GM19455 (cell line): Measurements from ENCODE around the gene TRAIP.
A peak's percentile ranks its signal among the peaks of the same experiment; 100 is the strongest.
"Not testable (repeated sequence)": the region's sequence is repeated elsewhere in the genome, so short reads cannot be mapped to it uniquely, and the experiment has no call there.

Experiments used
- ATAC-seq: cut with Tn5 transposase; IDR thresholded peaks from one replicate; pipeline ENCODE4 v1.9.1; 2021; ENCODE audit not compliant: unreplicated experiment

The TRAIP gene

DNA sequence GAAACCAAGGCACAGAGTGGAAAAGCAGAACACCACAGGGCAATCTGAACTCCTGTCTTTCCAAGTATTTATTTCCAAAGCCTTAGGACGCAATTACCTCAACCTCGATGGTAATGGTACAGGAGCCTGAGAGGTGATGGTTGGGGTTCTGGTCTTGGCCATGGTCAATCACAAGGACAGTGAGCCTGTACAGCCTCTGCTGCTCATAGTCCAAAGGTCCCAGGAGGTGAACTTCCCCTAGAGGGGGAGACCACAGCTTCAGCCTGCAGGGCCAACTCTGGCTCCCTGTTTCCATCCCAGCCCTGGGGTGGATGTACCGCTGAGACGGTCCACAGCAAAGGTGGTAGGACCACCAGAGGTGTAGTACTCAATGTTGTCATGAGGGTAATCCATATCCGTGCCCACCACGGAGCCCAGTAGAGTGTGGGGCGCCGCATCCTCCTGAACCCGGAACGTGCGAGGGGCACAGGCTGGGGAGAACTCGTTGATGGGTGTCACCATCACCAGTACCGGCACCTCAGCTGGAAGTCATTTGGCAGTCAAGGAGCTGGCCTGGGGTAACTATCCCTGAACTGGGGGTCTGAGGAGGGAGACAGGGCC lies 62.8 kb downstream of the TRAIP start:
- no peak for ATAC-seq

DNA sequence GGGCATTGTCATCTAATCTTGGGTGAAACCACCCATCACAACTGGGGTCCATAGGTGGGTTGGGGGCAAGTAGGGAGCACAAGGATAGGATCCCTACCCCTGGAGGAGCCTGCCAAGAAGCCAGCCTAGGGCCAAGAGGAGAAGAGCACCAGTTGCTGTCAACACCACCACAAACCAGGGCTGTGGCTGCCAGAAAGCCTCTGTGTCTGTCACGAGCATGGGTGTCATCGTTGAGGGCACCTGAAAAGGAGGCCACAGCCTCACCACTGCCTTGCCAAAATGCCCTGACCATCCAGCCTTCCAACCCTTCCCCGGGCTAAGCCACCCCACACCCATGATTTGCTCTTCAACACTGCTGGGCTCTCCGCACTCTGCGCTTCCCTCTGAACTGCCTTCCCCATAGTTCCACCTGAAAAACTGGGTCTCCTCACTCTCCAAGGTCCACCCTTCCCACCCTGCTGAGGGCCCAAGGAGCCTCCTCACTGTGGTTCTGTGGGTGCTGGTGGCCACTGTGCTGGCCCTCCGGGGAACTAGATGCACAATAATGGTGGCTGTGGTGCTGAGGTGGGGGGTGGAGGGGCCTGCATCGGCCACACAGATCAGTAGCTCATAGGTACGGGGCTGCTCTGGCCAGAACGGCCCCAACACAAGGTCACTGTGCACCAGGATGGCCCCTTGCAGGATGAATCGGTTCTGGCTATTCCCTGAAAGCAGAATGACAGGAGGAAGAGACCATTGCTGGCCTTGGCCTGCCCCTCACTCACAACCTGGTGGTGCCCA lies 63.8 kb downstream of the TRAIP start:
- no peak for ATAC-seq

DNA sequence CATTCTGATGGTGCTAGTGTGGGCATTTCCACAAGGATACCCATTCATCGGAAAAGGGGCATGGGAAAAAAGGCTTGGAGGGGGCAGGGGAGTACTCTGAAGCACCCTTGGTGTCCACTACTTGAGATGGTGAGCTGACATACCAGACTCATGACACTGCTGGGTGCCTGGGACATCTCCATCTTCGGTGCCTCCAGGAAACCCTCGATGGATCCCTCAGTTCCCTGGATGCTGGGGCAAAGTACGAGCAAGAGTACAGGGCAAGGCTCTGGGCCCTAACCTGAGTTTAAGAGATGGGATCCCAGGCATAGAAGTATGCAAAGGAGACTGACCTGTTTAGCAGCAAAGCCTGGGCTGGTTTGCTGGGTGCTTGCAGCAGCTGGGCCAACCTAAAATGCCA lies 64.8 kb downstream of the TRAIP start:
- ATAC-seq: no peak

DNA sequence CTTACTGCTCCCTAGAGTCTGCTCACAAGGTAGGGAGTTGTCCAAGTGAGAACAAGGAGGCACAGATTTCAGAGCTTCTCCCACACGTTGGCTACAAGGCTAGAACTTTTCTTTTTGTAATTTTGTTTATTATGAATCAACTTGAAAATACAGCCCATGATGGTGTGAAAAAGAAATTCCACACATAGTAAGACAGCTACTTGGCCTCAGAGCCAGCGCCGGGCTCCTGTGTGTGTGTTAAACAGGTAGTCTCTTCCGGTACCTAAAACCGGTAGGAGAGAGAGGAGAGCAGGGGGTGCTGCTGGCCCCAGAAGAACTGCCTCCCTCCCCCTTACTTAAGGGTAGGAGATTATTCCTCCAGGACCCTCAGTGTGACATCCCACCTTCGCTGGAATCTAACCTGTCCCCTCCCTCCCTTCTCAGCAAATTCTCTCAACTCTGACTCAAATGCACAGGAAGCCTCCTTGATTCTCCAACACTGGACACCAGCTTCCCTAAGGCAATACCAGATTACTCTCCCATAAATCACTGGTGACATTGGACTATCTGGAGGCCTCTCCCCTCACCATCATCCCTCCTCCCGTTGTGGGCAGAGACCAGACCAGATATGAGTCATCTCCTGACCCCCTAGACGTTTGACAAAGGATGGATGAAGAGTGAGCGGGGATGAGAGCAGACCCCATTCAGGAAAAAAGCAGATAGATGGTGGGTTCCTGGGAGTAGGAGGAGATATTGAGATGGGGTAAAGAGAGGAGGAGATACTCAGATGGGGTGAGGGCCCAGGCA lies 65.5 kb downstream of the TRAIP start:
- no peak for ATAC-seq

DNA sequence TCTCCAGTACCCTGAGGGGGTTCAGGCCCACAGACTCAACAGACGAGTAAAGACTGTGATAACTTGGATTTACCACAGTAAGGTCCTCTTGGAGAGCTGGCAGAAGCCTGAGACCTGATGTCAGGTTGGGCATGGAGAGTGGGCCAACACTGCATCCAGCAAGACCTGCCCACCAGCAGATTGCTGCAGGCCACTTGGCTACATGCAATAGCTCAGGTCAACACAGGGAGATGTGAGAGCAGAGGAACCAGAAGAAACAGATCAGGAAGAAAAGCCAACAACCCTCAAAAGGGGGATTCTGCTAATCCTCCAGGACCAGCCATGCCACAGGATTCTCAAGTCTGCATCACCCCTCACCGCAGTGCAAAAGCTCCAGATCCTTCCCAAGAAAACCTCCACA lies 68.3 kb downstream of the TRAIP start:
- ATAC-seq: no peak

DNA sequence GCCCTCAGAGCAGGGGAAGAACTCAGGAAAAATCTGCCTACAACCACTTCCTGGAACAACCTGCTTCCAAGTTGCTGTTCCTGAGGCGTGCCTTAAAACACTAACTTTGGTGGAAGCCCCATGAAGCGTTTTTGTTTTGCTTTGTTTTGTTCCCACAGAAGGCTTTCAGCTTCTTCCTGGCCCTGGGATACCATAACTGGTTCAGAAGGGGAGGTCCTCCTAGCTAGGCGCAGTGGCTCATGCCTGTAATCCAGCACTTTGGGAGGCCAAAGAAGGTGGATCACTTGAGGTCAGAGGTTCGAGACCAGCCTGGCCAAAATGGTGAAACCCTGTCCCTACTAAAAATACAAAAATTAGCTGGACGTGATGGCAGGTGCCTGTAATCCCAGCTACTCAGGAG lies 68.8 kb downstream of the TRAIP start:
- ATAC-seq: no peak

DNA sequence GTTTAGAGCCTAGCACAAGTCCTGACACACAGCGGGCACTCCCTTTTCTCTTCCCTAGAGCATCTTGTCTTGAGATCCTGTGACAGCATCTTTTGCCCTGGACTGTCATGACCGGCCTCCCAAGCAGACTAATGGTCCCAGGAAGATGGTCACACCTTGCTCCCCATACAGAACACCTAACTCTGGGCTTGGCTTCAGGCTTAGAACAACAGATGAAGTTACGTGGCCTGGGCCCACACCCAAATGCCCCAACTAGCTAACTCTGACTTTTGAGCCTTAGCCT lies 69.2 kb downstream of the TRAIP start:
- no peak for ATAC-seq

DNA sequence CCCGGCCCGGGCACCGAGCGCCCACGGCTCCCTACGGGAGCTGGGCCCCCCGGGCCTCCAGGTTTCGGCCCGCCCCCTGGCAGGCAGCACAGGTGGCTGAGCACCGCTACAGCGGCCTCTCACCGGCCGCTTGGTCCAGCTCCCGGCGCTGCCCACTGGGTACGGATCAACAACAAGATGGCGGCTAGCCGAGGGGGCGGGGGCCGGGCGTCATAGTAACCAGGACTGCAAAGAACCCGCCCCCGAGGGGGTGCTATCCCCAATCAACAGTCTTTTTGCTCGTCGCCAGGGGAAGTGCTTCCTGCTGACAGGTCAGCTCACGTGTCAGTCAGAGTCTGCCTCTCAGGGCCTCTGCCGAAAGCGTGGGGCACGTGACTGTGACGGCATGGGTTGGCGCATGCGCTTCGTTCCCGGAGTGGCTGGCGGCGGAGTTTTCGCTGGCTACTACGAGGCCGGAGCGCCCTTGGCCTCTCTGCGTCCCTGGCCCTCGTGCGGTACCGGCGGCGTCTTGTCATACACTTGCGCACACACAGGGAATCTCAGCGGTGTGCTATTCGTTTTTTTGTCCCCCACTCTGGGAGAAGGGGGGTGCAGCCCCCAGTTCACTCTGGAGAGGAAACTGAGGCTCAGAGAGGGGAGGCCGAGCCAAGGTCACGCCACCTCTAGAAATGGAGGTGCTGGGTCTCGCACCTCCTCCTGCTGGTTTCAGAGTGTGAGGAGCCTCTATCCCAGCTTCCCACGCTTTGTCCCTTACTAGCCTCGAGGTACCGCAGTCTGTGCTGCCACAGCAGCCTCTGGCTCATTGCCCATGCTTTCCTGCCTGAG lies 69.8 kb downstream of the TRAIP start, which contains the start of gene IP6K1:
Gene IP6K1 (minus strand): TSS at position 186 of the 825 bp plus-strand sequence. CDS start 38,502 bp downstream, outside the sequence.
- peak; percentile 99 for ATAC-seq

DNA sequence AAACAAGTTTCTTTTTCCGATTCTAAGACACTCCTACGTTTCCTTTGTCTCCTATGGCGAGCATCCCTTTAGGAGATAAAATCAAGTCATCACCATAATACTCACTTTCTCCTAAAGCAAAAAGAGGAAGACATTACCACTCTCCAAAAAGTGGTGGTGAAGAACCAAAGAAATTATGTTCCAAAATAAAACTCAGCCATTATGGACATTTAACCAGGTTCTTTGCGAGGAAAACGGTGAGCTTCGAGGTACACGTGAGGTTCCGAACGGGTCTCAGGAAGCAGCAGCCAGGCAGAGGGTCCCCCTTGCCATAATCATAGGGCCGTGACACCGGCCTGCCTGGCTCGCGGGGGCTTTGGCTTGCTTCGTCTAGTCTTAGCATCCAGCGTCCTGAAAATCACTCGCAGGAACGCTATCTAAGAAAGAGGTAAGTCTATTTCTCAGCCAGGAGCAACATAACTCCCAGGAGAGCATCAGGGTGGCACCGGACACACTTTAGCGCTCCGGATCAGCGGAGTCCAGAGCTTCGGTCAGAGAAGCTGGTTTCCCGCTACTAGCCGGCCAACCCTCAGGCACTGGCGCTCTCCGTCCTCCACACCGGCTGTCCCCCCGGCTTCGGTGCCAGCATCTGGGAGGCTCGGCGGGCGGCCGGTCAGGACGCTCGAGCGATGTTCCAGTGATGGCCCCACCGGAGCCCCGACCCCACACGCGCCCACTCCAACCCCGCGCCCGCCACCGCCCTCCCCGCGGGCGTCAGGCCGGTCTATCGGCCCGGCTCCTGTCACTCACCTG lies 70.6 kb downstream of the TRAIP start:
- peak; percentile 42 for ATAC-seq

DNA sequence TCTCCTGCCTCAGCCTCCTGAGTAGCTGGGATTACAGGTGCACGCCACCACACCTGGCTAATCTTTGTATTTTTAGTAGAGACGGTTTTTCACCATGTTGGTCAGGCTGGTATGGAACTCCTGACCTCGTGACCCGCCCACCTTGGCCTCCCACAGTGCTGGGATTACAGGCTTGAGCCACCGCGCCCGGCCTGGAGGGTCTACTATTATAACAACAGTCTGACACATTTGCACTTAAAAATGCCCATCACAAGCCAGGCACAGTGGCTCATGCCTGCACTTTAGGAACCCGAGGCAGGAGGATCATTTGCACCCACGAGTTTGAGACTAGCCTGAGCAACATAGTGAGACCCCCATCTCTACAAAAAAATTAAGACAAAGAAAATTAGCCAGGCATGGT lies 74.1 kb downstream of the TRAIP start:
- not testable (repeated sequence) for ATAC-seq

DNA sequence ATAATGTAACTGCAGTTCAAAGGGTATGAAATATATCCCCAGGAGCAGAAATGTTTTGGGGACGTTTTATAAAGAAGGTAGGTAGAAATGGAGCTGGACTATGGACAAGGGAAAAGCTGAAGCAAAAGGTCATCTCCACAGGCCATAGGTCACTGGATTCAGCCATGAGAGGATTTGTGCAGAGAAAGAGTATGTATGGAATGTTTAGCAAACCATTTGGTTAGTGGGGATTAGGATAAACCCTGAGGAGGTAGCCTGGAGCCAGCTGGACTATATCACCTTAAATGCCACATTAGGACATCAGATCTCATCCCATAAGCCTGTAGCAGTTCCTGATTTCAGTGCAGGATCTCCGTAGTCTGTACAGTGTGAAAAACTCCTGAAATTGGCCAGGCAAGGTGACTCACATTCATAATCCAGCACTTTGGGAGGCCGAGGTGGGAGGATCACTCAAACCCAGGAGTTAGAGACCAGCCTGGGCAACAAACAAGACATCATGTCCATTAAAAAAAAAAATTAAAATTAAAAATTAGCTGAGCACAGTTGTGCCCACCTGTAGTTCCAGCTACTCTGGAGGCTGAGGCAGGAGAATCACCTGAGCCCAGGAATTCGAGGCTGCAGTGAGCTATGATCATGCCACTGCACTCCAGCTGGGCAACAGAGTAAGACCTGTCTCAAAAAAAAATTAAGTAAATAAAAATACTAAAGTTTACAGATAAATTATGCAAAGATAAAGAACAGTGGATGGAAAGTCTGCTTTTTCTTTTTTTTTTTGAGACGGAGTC lies 74.8 kb downstream of the TRAIP start:
- no peak for ATAC-seq

DNA sequence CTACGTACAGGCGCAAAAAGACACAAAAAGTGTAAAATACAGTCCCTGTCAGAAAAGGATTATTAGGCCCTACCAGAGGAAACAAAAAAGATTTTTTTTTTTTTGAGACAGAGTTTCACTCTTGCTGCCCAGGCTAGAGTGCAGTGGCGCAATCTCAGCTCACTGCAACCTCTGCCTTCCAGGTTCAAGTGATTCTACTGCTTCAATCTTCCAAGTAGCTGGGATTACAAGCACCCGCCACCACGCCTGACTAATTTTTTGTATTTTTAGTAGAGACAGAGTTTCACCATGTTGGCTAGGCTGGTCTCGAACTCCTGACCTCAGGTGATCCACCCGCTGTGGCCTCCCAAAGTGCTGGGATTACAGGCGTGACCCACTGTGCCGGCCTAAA lies 75.4 kb downstream of the TRAIP start:
- ATAC-seq: not testable (repeated sequence)

DNA sequence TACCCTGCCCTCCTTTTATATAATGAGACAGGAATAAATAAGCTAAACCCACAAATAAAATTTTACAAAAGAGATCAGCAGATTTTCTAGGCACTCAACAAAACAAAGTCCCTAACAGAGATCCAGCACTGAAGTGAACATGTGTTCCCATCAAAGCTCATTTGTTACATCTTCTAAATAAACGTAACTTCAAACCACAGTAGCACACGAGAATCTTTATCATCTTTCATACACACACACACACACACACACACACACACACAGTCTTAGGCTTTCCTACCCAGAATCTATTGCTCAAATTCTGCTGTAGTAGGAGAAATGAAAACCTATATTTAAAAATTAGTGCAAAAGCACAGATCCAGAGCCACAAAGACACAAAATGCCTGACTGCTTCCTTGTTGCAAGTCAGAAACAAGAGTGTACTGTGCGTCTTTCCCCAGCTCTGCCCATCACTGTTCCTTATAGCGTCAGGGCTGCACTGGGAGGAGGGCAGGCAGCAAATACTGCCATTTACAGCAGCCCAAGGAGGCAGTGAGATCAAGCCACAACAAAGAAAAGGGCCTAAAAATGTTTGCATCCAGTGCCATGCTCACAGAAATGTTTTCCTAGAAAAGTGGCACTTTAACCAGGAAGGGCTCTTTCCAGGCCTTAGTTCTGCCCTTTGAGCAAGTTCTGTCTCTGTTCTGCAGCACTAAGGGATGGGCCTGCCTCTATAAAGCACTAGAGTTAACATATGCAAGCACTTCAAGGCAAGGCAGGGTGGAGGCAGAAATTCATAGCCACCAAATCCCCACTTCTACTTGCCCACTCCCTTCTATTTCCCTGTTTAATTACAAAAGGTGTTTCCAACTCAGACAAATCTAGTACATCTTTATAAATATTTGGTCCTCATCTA lies 76.0 kb downstream of the TRAIP start:
- no peak for ATAC-seq

DNA sequence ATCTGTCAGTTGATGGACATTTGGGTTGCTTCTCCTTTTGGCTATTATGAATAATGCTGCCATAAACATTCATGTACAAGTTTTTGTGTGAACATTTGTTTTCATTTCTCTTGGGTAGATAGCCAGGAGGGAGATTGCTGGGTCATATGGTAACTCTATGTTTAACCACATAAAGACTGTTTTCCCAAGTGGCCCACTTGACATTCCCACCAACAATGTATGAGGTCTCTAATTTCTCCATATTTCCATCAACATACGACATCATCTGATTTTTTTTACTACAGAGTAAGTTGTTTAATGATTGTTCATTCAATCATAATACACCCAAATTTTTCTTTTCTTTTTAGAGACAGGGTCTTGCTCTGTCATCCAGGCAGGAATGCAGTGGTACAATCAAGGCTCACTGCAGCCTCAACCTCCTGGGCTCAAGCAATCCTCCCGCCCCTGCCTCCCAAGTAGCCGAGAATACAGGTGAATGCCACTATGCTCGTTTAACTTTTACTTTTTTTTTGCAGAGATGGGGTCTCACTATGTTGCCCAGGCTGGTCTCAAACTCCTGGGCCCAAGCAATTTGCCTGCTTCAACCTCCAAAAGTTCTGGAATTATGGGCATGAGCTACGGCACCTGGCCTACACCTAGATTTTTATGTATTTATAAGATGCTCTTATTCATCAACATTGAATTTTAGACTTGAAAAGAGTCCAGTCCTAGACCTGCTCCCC lies 76.8 kb downstream of the TRAIP start:
- ATAC-seq: no peak
